Endodermal cell (in vitro differentiated cells): ENCODE results near the gene PLSCR5. TPM values are rescaled to one million over a fixed set of nuclear protein-coding genes. Genes with fewer than 3 reads are reported as not detected.

ENCODE experiments used
- DNase-seq: peaks from one replicate; pipeline ENCODE4 v3.0.0-alpha.2; 2017
- H3K27ac ChIP-seq: 2 replicates; pipeline ENCODE4 v1.5.1; 2013; ENCODE audit warnings: mild to moderate bottlenecking, low read depth, low read length, moderate library complexity
- H3K27me3 ChIP-seq: 2 replicates; pipeline ENCODE4 v1.6.1; 2013; ENCODE audit warnings: mild to moderate bottlenecking, low read length, moderate library complexity; ENCODE audit not compliant: insufficient read depth, control insufficient read depth, poor library complexity, severe bottlenecking
- H3K36me3 ChIP-seq: 2 replicates; pipeline ENCODE4 v1.7.0; 2013; ENCODE audit warnings: mild to moderate bottlenecking, low read length, moderate library complexity; ENCODE audit not compliant: control insufficient read depth, insufficient read depth
- H3K4me1 ChIP-seq: one replicate; pipeline ENCODE4 v1.7.0; 2013; ENCODE audit warnings: low read length; ENCODE audit not compliant: control insufficient read depth, insufficient read depth
- H3K4me3 ChIP-seq: 2 replicates; pipeline ENCODE4 v1.5.1; 2013; ENCODE audit warnings: mild to moderate bottlenecking, low read length, moderate library complexity
- H3K9ac ChIP-seq: 2 replicates; pipeline ENCODE4 v1.6.1; 2013; ENCODE audit warnings: mild to moderate bottlenecking, low read length, moderate library complexity; ENCODE audit not compliant: poor library complexity, severe bottlenecking; ENCODE audit errors: extremely low read depth
- H3K9me3 ChIP-seq: 2 replicates; pipeline ENCODE4 v1.6.1; 2013; ENCODE audit warnings: mild to moderate bottlenecking, low read length, moderate library complexity; ENCODE audit not compliant: control insufficient read depth
- H3K27ac Mint-ChIP-seq: 2 replicates; pipeline ENCODE4 v1.8.0; 2020; ENCODE audit warnings: mixed read lengths
- H3K27me3 Mint-ChIP-seq: 2 replicates; pipeline ENCODE4 v1.8.0; 2021; ENCODE audit warnings: mild to moderate bottlenecking, mixed read lengths; ENCODE audit not compliant: insufficient read depth
- H3K36me3 Mint-ChIP-seq: 2 replicates; pipeline ENCODE4 v1.8.0; 2020; ENCODE audit warnings: low read depth, mixed read lengths
- H3K4me1 Mint-ChIP-seq: 2 replicates; pipeline ENCODE4 v1.8.0; 2020; ENCODE audit warnings: mixed read lengths
- H3K4me3 Mint-ChIP-seq: 2 replicates; pipeline ENCODE4 v1.8.0; 2020; ENCODE audit warnings: mild to moderate bottlenecking, moderate library complexity, mixed read lengths
- H3K9me3 Mint-ChIP-seq: 2 replicates; pipeline ENCODE4 v1.8.0; 2020; ENCODE audit warnings: mild to moderate bottlenecking, mixed read lengths
- CTCF ChIP-seq: fragments of 200-600 bp; sonication (generic); conservative IDR thresholded peaks from 2 replicates; pipeline ENCODE4 v1.5.0; 2021; ENCODE audit warnings: antibody characterized with exemption, mild to moderate bottlenecking
- WGBS, 2 experiments: methylation state at CpG; one replicate each; pipeline versions ENCODE4 v1.1.5 to v1.1.7; 2013; ENCODE audit warnings: missing lambda C conversion rate in 2 of 2, mixed read lengths in 1 of 2; ENCODE audit not compliant: insufficient coverage in 1 of 2, insufficient read length in 1 of 2; 5-methylcytosine and 5-hydroxymethylcytosine counted together
- total RNA-seq, 2 donors: library from RNA; stranded (reverse); fragmentation: NEBNext Ultra II Directional in 1 of 2; extraction: Animal tissue kit (Norgen Biotek cat#: 25700) in 1 of 2; gene quantifications; 2 replicates in 1 of 2; 3 replicates in 1 of 2; pipeline ENCODE4 v1.2.1, GENCODE V29; 2021

The PLSCR5 gene
- total RNA-seq, 2 donors from 2014 or later, result not detected

- Mint-ChIP-seq H3K27ac (no peak overlapping the region), H3K27me3 (no peaks in the 10 kb centered on the region), H3K9me3 (peaks cover 31% of the 10 kb centered on the region), H3K4me3 (no peak overlapping the region), H3K4me1 (peaks cover 8% of the 10 kb centered on the region), H3K36me3 (no peaks in the 10 kb centered on the region)
- H3K9me3 ChIP-seq, result peaks cover 33% of the 10 kb centered on the region
- no peaks in the 10 kb centered on the region for H3K4me1 ChIP-seq
- no peak overlapping the region for H3K9ac ChIP-seq
- no peak overlapping the region for H3K4me3 ChIP-seq
- H3K27ac ChIP-seq, result no peak overlapping the region
- DNase-seq, result no peak
- TF ChIP-seq CTCF, result no peak
- no peaks in the 10 kb centered on the region for H3K36me3 ChIP-seq
- H3K27me3 ChIP-seq, result no peaks in the 10 kb centered on the region
Measured at GRCh38 chr3:146585156-146585555, 20.0 kb downstream of the PLSCR5 start.

DNA sequence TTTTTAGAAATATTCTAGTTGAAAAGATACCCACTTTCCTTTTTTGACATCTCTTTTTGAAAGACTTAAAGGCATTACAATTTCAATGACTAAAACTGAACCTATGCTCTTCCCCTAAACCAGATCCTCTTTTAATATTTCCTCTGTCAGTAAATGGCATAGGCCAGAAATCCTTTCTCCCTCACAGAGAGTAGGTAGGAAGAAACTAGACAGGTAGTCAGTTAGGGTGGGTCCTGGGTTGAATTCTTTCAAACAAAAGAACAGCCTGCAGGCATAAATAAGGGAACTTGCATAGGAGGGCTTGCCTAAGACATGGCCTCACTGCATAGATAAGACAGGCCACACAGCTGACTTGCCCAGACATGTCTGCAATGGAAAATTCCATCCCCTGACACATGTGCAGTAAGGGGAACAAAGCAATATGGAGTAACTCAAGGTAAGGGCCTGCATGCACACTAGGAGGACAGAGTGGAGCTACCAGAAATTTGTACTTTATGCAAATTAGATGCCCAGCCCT lies 23.1 kb downstream of the PLSCR5 start:
- no peaks in the 10 kb centered on the region for H3K27me3 ChIP-seq
- no peak overlapping the region for H3K27ac Mint-ChIP-seq
- DNase-seq, result no peak

GRCh38 chr3:146581080-146581601 lies 24.0 kb downstream of the PLSCR5 start:
- peak overlapping the region; percentile 68 for H3K4me3 ChIP-seq
- H3K36me3 Mint-ChIP-seq, result no peaks in the 10 kb centered on the region
- peaks cover 38% of the 10 kb centered on the region for H3K9me3 ChIP-seq
- H3K27ac Mint-ChIP-seq, result no peak overlapping the region
- peaks cover 33% of the 10 kb centered on the region for H3K9me3 Mint-ChIP-seq
- 80% methylated on average over 1 of the region's 1 CpG; no CpG with 5 or more reads in 1 of the 2 experiments for WGBS, 2 experiments
- no peaks in the 10 kb centered on the region for H3K27me3 ChIP-seq
- H3K4me1 ChIP-seq, result no peaks in the 10 kb centered on the region
- no peak overlapping the region for H3K27ac ChIP-seq
- DNase-seq, result no peak
- peaks cover 8% of the 10 kb centered on the region for H3K4me1 Mint-ChIP-seq
- H3K4me3 Mint-ChIP-seq, result no peak overlapping the region
- no peaks in the 10 kb centered on the region for H3K27me3 Mint-ChIP-seq
- H3K9ac ChIP-seq, result no peak overlapping the region
- TF ChIP-seq CTCF, result no peak
- H3K36me3 ChIP-seq, result no peaks in the 10 kb centered on the region

More for the DNA sequence above, 23.1 kb downstream of the PLSCR5 start:
- H3K4me3 Mint-ChIP-seq, result no peak overlapping the region
- TF ChIP-seq CTCF, result no peak
- H3K9me3 ChIP-seq, result peaks cover 38% of the 10 kb centered on the region
- no peaks in the 10 kb centered on the region for H3K36me3 Mint-ChIP-seq
- H3K4me3 ChIP-seq, result peak overlapping the region; percentile 68
- peaks cover 8% of the 10 kb centered on the region for H3K4me1 Mint-ChIP-seq
- H3K9ac ChIP-seq, result no peak overlapping the region
- H3K27ac ChIP-seq, result no peak overlapping the region
- H3K27me3 Mint-ChIP-seq, result no peaks in the 10 kb centered on the region
- no peaks in the 10 kb centered on the region for H3K4me1 ChIP-seq
- H3K9me3 Mint-ChIP-seq, result peaks cover 33% of the 10 kb centered on the region
- H3K36me3 ChIP-seq, result no peaks in the 10 kb centered on the region
